HG03575 (cell line): ENCODE results near the gene MEPE.
"Not testable (repeated sequence)": the region's sequence is repeated elsewhere in the genome, so short reads cannot be mapped to it uniquely, and the experiment has no call there.

Experiments used
- ATAC-seq: cut with Tn5 transposase; IDR thresholded peaks from one replicate; pipeline ENCODE4 v1.9.1; 2021; ENCODE audit not compliant: unreplicated experiment, insufficient number of reproducible peaks, low FRiP score; ENCODE audit errors: extremely low read depth

The MEPE gene

GRCh38 chr4:87868522-87868921 lies 35.8 kb downstream of the MEPE start:
- ATAC-seq = no peak

- ATAC-seq = no peak
Observed at GRCh38 chr4:87872028-87872427, 39.3 kb downstream of the MEPE start.

GRCh38 chr4:87875191-87875590 lies 42.4 kb downstream of the MEPE start:
- ATAC-seq = no peak

- ATAC-seq = no peak
Observed at GRCh38 chr4:87880106-87880505, 47.3 kb downstream of the MEPE start.

GRCh38 chr4:87881115-87881514 lies 48.3 kb downstream of the MEPE start:
- no peak for ATAC-seq

GRCh38 chr4:87882321-87882720 lies 49.6 kb downstream of the MEPE start:
- ATAC-seq = no peak

GRCh38 chr4:87882861-87883260 lies 50.1 kb downstream of the MEPE start:
- no peak for ATAC-seq

GRCh38 chr4:87884976-87885549 lies 52.3 kb downstream of the MEPE start:
- no peak for ATAC-seq

GRCh38 chr4:87886083-87886482 lies 53.3 kb downstream of the MEPE start:
- no peak for ATAC-seq

GRCh38 chr4:87890753-87891152 lies 58.0 kb downstream of the MEPE start:
- ATAC-seq = not testable (repeated sequence)

- no peak for ATAC-seq
Observed at GRCh38 chr4:87895964-87896621, 63.3 kb downstream of the MEPE start.
